ENCODE results near the gene ANLN. TPM values are rescaled to one million over a fixed set of nuclear protein-coding genes. Genes with fewer than 3 reads are reported as not detected.

Gene ANLN
- total and polyA plus RNA-seq, 2 experiments from 2014 or later = 26.9 to 66.7 TPM

DNA sequence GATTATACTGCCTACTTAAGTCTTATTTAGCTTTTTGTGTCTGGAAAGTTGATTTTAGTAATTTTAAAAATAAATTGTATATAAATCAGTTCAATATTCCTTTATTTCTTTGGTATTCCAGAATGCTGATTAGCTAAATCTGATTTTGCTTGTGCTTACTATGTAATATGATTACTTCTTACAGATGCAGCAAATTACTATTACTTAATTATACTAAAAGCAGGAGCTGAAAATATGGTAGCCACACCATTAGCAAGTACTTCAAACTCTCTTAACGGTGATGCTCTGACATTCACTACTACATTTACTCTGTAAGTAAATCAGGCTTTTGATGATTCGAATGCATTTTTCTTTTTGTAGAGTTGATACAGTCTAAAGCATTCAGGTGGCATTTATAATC, 34.0 kb downstream of the ANLN start:
- TF ChIP-seq ZNF114 (CRISPR knock-in tag; IDR thresholded peaks at IDR 0.05) = no peak
- TF ChIP-seq ZNF331 (CRISPR knock-in tag; IDR thresholded peaks at IDR 0.05; ENCODE audit: low read depth) = no peak
- no peak for TF ChIP-seq EZH2phosphoT487 (IDR thresholded peaks at IDR 0.05; ENCODE audit: unreplicated experiment)
- TF ChIP-seq JUNB (IDR thresholded peaks at IDR 0.05; ENCODE audit: unreplicated experiment) = no peak
- TF ChIP-seq, protein P1, sequence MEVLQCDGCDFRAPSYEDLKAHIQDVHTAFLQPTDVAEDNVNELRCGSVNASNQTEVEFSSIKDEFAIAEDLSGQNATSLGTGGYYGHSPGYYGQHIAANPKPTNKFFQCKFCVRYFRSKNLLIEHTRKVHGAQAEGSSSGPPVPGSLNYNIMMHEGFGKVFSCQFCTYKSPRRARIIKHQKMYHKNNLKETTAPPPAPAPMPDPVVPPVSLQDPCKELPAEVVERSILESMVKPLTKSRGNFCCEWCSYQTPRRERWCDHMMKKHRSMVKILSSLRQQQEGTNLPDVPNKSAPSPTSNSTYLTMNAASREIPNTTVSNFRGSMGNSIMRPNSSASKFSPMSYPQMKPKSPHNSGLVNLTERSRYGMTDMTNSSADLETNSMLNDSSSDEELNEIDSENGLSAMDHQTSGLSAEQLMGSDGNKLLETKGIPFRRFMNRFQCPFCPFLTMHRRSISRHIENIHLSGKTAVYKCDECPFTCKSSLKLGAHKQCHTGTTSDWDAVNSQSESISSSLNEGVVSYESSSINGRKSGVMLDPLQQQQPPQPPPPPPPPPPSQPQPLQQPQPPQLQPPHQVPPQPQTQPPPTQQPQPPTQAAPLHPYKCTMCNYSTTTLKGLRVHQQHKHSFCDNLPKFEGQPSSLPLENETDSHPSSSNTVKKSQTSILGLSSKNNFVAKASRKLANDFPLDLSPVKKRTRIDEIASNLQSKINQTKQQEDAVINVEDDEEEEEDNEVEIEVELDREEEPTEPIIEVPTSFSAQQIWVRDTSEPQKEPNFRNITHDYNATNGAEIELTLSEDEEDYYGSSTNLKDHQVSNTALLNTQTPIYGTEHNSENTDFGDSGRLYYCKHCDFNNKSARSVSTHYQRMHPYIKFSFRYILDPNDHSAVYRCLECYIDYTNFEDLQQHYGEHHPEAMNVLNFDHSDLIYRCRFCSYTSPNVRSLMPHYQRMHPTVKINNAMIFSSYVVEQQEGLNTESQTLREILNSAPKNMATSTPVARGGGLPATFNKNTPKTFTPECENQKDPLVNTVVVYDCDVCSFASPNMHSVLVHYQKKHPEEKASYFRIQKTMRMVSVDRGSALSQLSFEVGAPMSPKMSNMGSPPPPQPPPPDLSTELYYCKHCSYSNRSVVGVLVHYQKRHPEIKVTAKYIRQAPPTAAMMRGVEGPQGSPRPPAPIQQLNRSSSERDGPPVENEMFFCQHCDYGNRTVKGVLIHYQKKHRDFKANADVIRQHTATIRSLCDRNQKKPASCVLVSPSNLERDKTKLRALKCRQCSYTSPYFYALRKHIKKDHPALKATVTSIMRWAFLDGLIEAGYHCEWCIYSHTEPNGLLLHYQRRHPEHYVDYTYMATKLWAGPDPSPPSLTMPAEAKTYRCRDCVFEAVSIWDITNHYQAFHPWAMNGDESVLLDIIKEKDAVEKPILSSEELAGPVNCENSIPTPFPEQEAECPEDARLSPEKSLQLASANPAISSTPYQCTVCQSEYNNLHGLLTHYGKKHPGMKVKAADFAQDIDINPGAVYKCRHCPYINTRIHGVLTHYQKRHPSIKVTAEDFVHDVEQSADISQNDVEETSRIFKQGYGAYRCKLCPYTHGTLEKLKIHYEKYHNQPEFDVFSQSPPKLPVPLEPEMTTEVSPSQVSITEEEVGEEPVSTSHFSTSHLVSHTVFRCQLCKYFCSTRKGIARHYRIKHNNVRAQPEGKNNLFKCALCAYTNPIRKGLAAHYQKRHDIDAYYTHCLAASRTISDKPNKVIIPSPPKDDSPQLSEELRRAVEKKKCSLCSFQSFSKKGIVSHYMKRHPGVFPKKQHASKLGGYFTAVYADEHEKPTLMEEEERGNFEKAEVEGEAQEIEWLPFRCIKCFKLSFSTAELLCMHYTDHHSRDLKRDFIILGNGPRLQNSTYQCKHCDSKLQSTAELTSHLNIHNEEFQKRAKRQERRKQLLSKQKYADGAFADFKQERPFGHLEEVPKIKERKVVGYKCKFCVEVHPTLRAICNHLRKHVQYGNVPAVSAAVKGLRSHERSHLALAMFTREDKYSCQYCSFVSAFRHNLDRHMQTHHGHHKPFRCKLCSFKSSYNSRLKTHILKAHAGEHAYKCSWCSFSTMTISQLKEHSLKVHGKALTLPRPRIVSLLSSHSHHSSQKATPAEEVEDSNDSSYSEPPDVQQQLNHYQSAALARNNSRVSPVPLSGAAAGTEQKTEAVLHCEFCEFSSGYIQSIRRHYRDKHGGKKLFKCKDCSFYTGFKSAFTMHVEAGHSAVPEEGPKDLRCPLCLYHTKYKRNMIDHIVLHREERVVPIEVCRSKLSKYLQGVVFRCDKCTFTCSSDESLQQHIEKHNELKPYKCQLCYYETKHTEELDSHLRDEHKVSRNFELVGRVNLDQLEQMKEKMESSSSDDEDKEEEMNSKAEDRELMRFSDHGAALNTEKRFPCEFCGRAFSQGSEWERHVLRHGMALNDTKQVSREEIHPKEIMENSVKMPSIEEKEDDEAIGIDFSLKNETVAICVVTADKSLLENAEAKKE (CRISPR knock-in tag; IDR thresholded peaks at IDR 0.05) = no peak
- TF ChIP-seq, protein P2, sequence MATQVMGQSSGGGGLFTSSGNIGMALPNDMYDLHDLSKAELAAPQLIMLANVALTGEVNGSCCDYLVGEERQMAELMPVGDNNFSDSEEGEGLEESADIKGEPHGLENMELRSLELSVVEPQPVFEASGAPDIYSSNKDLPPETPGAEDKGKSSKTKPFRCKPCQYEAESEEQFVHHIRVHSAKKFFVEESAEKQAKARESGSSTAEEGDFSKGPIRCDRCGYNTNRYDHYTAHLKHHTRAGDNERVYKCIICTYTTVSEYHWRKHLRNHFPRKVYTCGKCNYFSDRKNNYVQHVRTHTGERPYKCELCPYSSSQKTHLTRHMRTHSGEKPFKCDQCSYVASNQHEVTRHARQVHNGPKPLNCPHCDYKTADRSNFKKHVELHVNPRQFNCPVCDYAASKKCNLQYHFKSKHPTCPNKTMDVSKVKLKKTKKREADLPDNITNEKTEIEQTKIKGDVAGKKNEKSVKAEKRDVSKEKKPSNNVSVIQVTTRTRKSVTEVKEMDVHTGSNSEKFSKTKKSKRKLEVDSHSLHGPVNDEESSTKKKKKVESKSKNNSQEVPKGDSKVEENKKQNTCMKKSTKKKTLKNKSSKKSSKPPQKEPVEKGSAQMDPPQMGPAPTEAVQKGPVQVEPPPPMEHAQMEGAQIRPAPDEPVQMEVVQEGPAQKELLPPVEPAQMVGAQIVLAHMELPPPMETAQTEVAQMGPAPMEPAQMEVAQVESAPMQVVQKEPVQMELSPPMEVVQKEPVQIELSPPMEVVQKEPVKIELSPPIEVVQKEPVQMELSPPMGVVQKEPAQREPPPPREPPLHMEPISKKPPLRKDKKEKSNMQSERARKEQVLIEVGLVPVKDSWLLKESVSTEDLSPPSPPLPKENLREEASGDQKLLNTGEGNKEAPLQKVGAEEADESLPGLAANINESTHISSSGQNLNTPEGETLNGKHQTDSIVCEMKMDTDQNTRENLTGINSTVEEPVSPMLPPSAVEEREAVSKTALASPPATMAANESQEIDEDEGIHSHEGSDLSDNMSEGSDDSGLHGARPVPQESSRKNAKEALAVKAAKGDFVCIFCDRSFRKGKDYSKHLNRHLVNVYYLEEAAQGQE (IDR thresholded peaks at IDR 0.05; ENCODE audit: unreplicated experiment) = no peak
- no peak for TF ChIP-seq CREB1 (CRISPR knock-in tag; IDR thresholded peaks at IDR 0.05; ENCODE audit: low read depth)
- no peak for TF ChIP-seq EZH2 (IDR thresholded peaks at IDR 0.05; ENCODE audit: low read depth, unreplicated experiment)
- TF ChIP-seq, protein P3, sequence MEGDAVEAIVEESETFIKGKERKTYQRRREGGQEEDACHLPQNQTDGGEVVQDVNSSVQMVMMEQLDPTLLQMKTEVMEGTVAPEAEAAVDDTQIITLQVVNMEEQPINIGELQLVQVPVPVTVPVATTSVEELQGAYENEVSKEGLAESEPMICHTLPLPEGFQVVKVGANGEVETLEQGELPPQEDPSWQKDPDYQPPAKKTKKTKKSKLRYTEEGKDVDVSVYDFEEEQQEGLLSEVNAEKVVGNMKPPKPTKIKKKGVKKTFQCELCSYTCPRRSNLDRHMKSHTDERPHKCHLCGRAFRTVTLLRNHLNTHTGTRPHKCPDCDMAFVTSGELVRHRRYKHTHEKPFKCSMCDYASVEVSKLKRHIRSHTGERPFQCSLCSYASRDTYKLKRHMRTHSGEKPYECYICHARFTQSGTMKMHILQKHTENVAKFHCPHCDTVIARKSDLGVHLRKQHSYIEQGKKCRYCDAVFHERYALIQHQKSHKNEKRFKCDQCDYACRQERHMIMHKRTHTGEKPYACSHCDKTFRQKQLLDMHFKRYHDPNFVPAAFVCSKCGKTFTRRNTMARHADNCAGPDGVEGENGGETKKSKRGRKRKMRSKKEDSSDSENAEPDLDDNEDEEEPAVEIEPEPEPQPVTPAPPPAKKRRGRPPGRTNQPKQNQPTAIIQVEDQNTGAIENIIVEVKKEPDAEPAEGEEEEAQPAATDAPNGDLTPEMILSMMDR (conservative IDR thresholded peaks at IDR 0.05; ENCODE audit: low read depth in 2 of 2) = no peak
- TF ChIP-seq POLR2AphosphoS5 (IDR thresholded peaks at IDR 0.05; ENCODE audit: low read depth) = no peak
- no peak for TF ChIP-seq NANOG (IDR thresholded peaks at IDR 0.05; ENCODE audit: borderline replicate concordance)
- TF ChIP-seq, protein P4, sequence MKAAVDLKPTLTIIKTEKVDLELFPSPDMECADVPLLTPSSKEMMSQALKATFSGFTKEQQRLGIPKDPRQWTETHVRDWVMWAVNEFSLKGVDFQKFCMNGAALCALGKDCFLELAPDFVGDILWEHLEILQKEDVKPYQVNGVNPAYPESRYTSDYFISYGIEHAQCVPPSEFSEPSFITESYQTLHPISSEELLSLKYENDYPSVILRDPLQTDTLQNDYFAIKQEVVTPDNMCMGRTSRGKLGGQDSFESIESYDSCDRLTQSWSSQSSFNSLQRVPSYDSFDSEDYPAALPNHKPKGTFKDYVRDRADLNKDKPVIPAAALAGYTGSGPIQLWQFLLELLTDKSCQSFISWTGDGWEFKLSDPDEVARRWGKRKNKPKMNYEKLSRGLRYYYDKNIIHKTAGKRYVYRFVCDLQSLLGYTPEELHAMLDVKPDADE (IDR thresholded peaks at IDR 0.05) = no peak
- TF ChIP-seq STAT1 (IDR thresholded peaks at IDR 0.05; ENCODE audit: unreplicated experiment) = no peak
- Histone ChIP-seq H3K4me2 (no peak overlapping the region), H3K27ac (ENCODE audit: low read depth) (no peak overlapping the region), H3K79me2 (replicated peaks; ENCODE audit: insufficient read depth) (no peaks in the 10 kb centered on the region), H2AFZ (no peak overlapping the region), H3K36me3 (ENCODE audit: insufficient read depth) (peaks cover 54% of the 10 kb centered on the region), H3F3A (replicated peaks; ENCODE audit: low read depth) (no peaks in the 10 kb centered on the region), H4K20me1 (replicated peaks; ENCODE audit: insufficient read depth) (peaks cover 7% of the 10 kb centered on the region; the same call in 1 of the 2 replicates), H3K4me1 (ENCODE audit: insufficient read depth) (no peaks in the 10 kb centered on the region), H3K27me3 (ENCODE audit: insufficient read depth) (no peaks in the 10 kb centered on the region), H3K9me2 (ENCODE audit: insufficient read depth) (no peaks in the 10 kb centered on the region), H3K4me3 (no peak overlapping the region)
- Mint-ChIP-seq H3K9me3 (no peaks in the 10 kb centered on the region), H3K4me3 (no peak overlapping the region), H3K4me1 (peaks cover 3% of the 10 kb centered on the region; the same call in 2 of the 3 replicates), H3K27me3 (ENCODE audit: insufficient read depth, low read depth, poor library complexity) (no peaks in the 10 kb centered on the region), H3K36me3 (ENCODE audit: low read depth) (peaks cover 61% of the 10 kb centered on the region), H3K27ac (no peak overlapping the region)
- DNase-seq (ENCODE audit: low spot score) (no peak), ATAC-seq (no peak)
